BLaER1 (cell line): ENCODE data around the gene RTP3.
"Not testable (repeated sequence)": the region's sequence is repeated elsewhere in the genome, so short reads cannot be mapped to it uniquely, and the experiment has no call there.

ENCODE experiments used
- H3K27ac ChIP-seq: shearing (Covaris generic); formaldehyde crosslinking; 2 replicates; pipeline ENCODE4 v1.8.1; 2022
- H3K27me3 ChIP-seq: shearing (Covaris generic); formaldehyde crosslinking; 2 replicates; pipeline ENCODE4 v1.8.1; 2022
- H3K36me3 ChIP-seq: shearing (Covaris generic); formaldehyde crosslinking; 2 replicates; pipeline ENCODE4 v1.8.1; 2022
- H3K4me1 ChIP-seq: shearing (Covaris generic); formaldehyde crosslinking; 2 replicates; pipeline ENCODE4 v1.8.1; 2022
- H3K4me2 ChIP-seq: shearing (Covaris generic); formaldehyde crosslinking; 2 replicates; pipeline ENCODE4 v1.8.1; 2022
- H3K4me3 ChIP-seq: shearing (Covaris generic); formaldehyde crosslinking; 2 replicates; pipeline ENCODE4 v1.8.1; 2022
- H3K9ac ChIP-seq: shearing (Covaris generic); formaldehyde crosslinking; 2 replicates; pipeline ENCODE4 v1.8.1; 2022
- H3K9me3 ChIP-seq: shearing (Covaris generic); formaldehyde crosslinking; 2 replicates; pipeline ENCODE4 v1.8.1; 2022
- H4K20me1 ChIP-seq: shearing (Covaris generic); formaldehyde crosslinking; 2 replicates; pipeline ENCODE4 v1.8.1; 2022
- Cebpa-rat ChIP-seq: shearing (Covaris generic); IDR thresholded peaks from 2 replicates; pipeline ENCODE4 v1.8.1; 2022

RTP3 gene

DNA sequence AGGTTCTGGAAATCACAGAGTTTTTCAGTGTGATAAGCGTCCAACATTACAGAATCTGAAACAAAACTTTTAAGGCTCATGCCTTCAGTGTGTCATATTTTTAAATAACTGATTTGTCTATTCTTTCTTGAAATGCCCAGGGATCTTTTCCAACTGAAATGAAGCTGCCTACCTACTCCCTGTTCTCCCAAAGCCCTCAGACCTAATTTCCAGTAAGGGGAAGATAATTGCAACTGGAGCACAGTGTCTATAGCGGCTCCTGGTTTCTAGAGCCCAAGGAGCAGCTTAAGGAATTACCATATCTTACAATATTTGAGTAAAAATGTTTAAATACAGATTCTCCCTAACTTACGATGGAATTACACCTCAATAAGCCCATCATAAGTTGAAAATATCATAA is 35.3 kb downstream of the RTP3 start:
- Histone ChIP-seq H3K4me2 (no peak overlapping the region), H3K27ac (no peak overlapping the region; the same call in 1 of the 2 replicates), H3K27me3 (no peaks in the 10 kb centered on the region), H3K9ac (no peak overlapping the region), H3K36me3 (peaks cover 15% of the 10 kb centered on the region; the same call in 1 of the 2 replicates), H3K4me1 (peaks cover 24% of the 10 kb centered on the region), H3K4me3 (no peak overlapping the region), H4K20me1 (no peaks in the 10 kb centered on the region), H3K9me3 (peaks cover 16% of the 10 kb centered on the region)
- TF ChIP-seq Cebpa-rat, result no peak

DNA sequence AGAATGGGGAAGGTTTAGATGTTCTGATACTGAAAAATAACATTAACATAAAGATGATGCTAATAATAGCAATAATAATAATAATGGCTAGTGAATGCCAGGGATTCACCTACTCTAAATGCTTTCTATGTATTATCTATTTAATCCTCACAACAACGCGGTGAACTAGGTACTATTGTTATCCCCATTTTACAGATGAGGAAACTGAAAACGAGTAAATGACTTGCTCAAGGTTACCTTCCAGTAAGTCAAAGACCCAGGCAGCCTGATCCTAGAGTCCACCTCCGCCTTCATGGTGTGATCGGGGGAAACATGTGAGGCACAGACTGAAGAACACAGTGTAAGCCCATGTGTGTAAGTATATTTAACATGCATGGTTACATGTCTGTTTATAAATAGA is 38.0 kb downstream of the RTP3 start:
- H3K4me3 ChIP-seq, result no peak overlapping the region
- H3K9ac ChIP-seq, result no peak overlapping the region
- peak overlapping the region; percentile 99 for H3K27ac ChIP-seq
- H3K4me1 ChIP-seq, result peaks cover 43% of the 10 kb centered on the region
- peaks cover 9% of the 10 kb centered on the region for H3K9me3 ChIP-seq
- H3K36me3 ChIP-seq, result peaks cover 7% of the 10 kb centered on the region; the same call in 1 of the 2 replicates
- no peaks in the 10 kb centered on the region for H4K20me1 ChIP-seq
- H3K4me2 ChIP-seq, result peak overlapping the region; percentile 87; the same call in 1 of the 2 replicates
- TF ChIP-seq Cebpa-rat, result no peak
- H3K27me3 ChIP-seq, result no peaks in the 10 kb centered on the region

GRCh38 chr3:46536758-46537157 is 39.0 kb downstream of the RTP3 start:
- no peak for TF ChIP-seq Cebpa-rat
- peak overlapping the region; percentile 99 for H3K27ac ChIP-seq
- peak overlapping the region; percentile 87 for H3K4me2 ChIP-seq
- H3K9me3 ChIP-seq, result 0 out of 2 replicates have a peak, but pooled peaks cover 5% of the 10 kb centered on the region
- H3K27me3 ChIP-seq, result no peaks in the 10 kb centered on the region
- peaks cover 4% of the 10 kb centered on the region; the same call in 1 of the 2 replicates for H3K36me3 ChIP-seq
- H3K4me3 ChIP-seq, result no peak overlapping the region
- H3K4me1 ChIP-seq, result peaks cover 53% of the 10 kb centered on the region
- no peaks in the 10 kb centered on the region for H4K20me1 ChIP-seq
- H3K9ac ChIP-seq, result peak overlapping the region; percentile 85; the same call in 1 of the 2 replicates

DNA sequence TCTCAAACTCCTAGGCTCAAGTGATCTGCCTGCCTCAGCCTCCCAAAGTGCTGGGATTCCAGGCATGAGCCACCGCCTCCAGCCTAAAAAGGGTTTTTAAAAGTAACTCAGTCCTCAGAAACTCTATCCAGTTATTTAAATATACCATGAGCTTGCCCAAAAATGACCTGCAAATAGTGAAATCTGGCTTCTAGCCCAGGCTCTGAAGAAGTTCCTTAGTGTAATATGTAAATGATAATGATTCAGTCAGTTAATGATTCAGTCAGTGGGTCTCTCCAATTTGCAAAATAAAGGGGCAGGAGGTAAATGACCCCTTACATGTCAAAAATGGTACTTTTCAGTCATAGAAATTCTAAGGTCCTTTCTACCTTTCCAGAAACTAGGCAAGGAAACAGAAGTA is 39.5 kb downstream of the RTP3 start:
- no peak for TF ChIP-seq Cebpa-rat
- Histone ChIP-seq H3K4me1 (peaks cover 59% of the 10 kb centered on the region), H4K20me1 (no peaks in the 10 kb centered on the region), H3K9ac (peak overlapping the region; percentile 85), H3K9me3 (0 out of 2 replicates have a peak, but pooled peaks cover 5% of the 10 kb centered on the region), H3K27ac (peak overlapping the region; percentile 99), H3K4me3 (no peak overlapping the region), H3K36me3 (peaks cover 1% of the 10 kb centered on the region; the same call in 1 of the 2 replicates), H3K27me3 (no peaks in the 10 kb centered on the region), H3K4me2 (peak overlapping the region; percentile 87)

DNA sequence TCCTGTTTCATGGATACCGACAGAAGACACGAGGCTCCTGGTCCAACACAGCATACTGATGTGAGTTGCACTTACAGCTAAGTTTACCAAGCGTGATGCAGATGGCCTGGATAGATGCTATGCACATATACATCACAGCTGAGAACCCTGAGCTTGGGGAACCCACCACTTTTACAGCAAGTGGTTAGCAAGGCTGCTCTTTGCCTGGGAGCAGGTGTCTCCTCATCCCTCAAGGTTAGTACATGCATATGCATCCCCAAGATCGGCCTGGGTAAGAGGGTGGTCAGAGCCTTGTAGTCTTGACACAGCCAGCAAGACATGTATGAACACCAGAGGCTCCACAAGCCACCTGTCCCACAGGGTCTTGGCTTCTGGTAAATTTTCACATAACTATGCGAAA is 40.0 kb downstream of the RTP3 start:
- Histone ChIP-seq H3K27me3 (no peaks in the 10 kb centered on the region), H3K4me3 (peak overlapping the region; percentile 47), H3K4me2 (peak overlapping the region; percentile 87), H3K9ac (peak overlapping the region; percentile 85), H3K4me1 (peaks cover 63% of the 10 kb centered on the region), H3K27ac (peak overlapping the region; percentile 99), H3K36me3 (no peaks in the 10 kb centered on the region), H3K9me3 (0 out of 2 replicates have a peak, but pooled peaks cover 5% of the 10 kb centered on the region), H4K20me1 (no peaks in the 10 kb centered on the region)
- TF ChIP-seq Cebpa-rat, result no peak

- peak overlapping the region; percentile 47 for H3K4me3 ChIP-seq
- not testable (repeated sequence) for H4K20me1 ChIP-seq, H3K27me3 ChIP-seq, H3K9me3 ChIP-seq, H3K36me3 ChIP-seq
- peak overlapping the region; percentile 85 for H3K9ac ChIP-seq
- H3K4me1 ChIP-seq, result peaks cover 69% of the 10 kb centered on the region
- H3K4me2 ChIP-seq, result peak overlapping the region; percentile 87
- H3K27ac ChIP-seq, result peak overlapping the region; percentile 99
Observed at GRCh38 chr3:46538425-46538802, 40.6 kb downstream of the RTP3 start.

DNA sequence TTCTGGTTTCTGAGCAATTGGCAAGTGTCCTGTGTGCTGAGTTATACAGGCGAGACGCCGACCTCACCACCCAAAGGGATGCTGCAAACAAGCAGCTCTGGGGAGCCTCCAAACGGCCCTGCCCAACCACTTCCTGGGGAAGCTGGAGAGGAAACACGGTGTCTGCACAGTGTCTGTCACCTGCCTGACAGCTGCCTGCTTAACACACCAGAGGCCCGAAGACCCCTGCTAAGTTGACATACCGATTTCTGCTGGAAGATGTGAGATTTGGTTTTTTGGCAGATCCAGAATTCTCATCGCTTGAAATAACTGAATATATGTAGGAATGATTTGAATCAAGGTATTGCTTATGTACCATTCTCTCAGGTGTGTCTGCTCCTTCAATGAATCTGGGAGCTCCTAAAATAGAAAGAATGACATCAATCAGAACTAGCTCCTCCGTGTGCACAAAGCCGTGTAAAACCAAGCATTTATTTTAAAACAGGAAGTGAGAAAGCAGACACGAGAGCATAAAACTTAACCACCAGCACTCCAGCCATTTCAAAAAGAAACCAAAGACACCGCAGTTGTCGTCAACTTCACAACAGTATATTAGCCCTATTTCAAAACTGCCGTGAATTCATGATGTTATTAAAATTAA is 41.1 kb downstream of the RTP3 start:
- Histone ChIP-seq H3K9me3 (0 out of 2 replicates have a peak, but pooled peaks cover 3% of the 10 kb centered on the region), H3K9ac (peak overlapping the region; percentile 85), H3K27ac (peak overlapping the region; percentile 99), H3K4me2 (peak overlapping the region; percentile 87), H4K20me1 (no peaks in the 10 kb centered on the region), H3K4me3 (peak overlapping the region; percentile 55), H3K36me3 (no peaks in the 10 kb centered on the region), H3K27me3 (no peaks in the 10 kb centered on the region), H3K4me1 (peaks cover 72% of the 10 kb centered on the region)
- no peak; the same call in 1 of the 2 replicates for TF ChIP-seq Cebpa-rat

DNA sequence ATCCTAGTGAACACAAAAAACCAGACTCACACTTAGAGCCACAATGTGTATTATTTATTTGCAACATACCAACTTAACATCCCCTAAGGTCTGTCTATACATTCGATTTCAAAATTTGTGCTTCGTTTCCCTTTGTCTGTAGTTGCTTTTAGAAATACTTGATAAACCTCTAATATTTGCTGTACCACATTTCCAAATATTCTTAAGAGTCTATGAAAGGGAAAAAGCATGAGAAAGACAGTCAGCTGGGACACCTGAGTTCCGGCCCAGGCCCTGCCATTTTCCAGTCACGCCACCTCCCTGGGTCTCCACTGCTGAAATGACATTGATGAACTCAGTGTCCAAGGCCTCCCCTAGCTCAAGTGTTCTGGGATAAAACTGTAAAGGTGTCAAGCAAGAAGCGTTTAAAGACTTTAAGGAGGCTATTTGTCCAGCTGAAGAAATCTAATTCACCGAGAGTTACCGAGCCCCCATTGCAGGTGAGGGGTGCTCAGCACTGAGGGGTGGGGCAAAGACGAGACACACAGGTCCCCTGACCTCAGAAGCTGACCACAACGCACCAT is 41.7 kb downstream of the RTP3 start:
- Histone ChIP-seq H3K9ac (peak overlapping the region; percentile 85), H3K36me3 (no peaks in the 10 kb centered on the region; the same call in 1 of the 2 replicates), H3K4me3 (peak overlapping the region; percentile 55), H3K4me2 (peak overlapping the region; percentile 87), H4K20me1 (no peaks in the 10 kb centered on the region), H3K27me3 (no peaks in the 10 kb centered on the region), H3K9me3 (no peaks in the 10 kb centered on the region), H3K4me1 (peaks cover 78% of the 10 kb centered on the region), H3K27ac (peak overlapping the region; percentile 99)
- no peak for TF ChIP-seq Cebpa-rat

GRCh38 chr3:46540550-46540949 is 42.8 kb downstream of the RTP3 start:
- Histone ChIP-seq H3K4me2 (peak overlapping the region; percentile 87), H3K9ac (peak overlapping the region; percentile 85; the same call in 1 of the 2 replicates), H3K4me1 (peaks cover 88% of the 10 kb centered on the region), H3K27ac (peak overlapping the region; percentile 99), H3K27me3 (no peaks in the 10 kb centered on the region), H3K36me3 (no peaks in the 10 kb centered on the region; the same call in 1 of the 2 replicates), H3K4me3 (no peak overlapping the region), H3K9me3 (no peaks in the 10 kb centered on the region), H4K20me1 (no peaks in the 10 kb centered on the region)
- TF ChIP-seq Cebpa-rat, result no peak

DNA sequence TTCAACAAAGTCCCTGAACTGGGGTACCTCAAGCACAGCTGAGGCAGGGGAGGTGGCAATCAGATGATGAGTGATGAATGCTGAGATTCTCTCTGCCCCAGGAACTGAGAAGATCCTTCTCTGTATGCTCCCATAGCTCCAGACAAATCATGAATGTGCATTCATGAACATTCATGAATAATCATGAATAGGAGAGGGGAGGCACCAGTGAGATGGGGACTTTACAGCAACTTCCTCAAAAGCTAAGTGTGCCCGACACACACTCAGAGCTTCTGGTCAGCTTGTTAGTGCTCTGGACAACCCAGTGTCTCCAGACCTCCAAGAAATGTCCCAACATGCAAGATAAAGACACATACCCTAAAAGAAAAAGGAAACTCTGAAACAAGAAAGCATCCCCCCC is 44.1 kb downstream of the RTP3 start:
- Histone ChIP-seq H4K20me1 (no peaks in the 10 kb centered on the region), H3K9ac (peak overlapping the region; percentile 76; the same call in 1 of the 2 replicates), H3K4me3 (no peak overlapping the region), H3K27ac (peak overlapping the region; percentile 99), H3K9me3 (no peaks in the 10 kb centered on the region), H3K36me3 (no peaks in the 10 kb centered on the region; the same call in 1 of the 2 replicates), H3K4me2 (peak overlapping the region; percentile 87), H3K27me3 (no peaks in the 10 kb centered on the region), H3K4me1 (peaks cover 90% of the 10 kb centered on the region)
- TF ChIP-seq Cebpa-rat, result no peak
